Stimulated activated memory B cell treated with anti-CD40 and anti-IgM and Interleukin-4, amounts not matched to agents 10 μg/mL and 1 μg/mL and 100 μg/mL, for 72 hours (primary cell): ENCODE measurements around the gene RSPH3.
"Not testable (repeated sequence)": the region's sequence is repeated elsewhere in the genome, so short reads cannot be mapped to it uniquely, and the experiment has no call there.

ENCODE experiments used
- ATAC-seq: fragments of 150-1000 bp; cut with Tn5 transposase; 2 replicates; pipeline ENCODE4 v1.10.0; 2021
- H3K27ac Mint-ChIP-seq: one replicate; pipeline ENCODE4 v1.8.0; 2022; ENCODE audit warnings: mild to moderate bottlenecking, mixed read lengths
- H3K27me3 Mint-ChIP-seq: one replicate; pipeline ENCODE4 v1.8.0; 2022; ENCODE audit warnings: mixed read lengths
- H3K36me3 Mint-ChIP-seq: one replicate; pipeline ENCODE4 v1.8.0; 2022; ENCODE audit warnings: mixed read lengths
- H3K4me1 Mint-ChIP-seq: one replicate; pipeline ENCODE4 v1.8.0; 2022; ENCODE audit warnings: mixed read lengths
- H3K4me3 Mint-ChIP-seq: one replicate; pipeline ENCODE4 v1.8.0; 2022; ENCODE audit warnings: mild to moderate bottlenecking, moderate library complexity, mixed read lengths
- H3K9me3 Mint-ChIP-seq: one replicate; pipeline ENCODE4 v1.8.0; 2022; ENCODE audit warnings: mixed read lengths

Gene RSPH3

DNA sequence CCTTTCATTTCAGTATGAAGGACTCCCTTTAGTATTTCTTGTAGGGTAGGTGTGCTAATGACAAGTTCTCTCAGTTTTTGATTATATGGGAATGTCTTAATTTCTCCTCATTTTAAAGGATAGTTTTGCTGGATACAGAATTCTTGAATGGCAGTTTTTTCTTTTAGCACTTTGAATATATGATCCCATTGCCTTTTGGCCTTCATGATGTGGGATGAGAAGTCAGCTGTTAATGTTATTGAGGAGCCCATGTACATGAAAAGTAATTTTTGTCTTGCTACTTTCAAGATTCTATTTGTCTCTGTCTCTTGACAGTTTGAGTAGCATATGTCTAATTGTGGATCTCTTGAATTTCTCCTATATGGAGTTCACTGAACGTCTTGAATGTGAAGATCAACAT lies 30.9 kb downstream of the RSPH3 start:
- Mint-ChIP-seq H3K27ac (no peak overlapping the region), H3K4me1 (peaks cover 8% of the 10 kb centered on the region), H3K4me3 (no peak overlapping the region), H3K27me3 (no peaks in the 10 kb centered on the region), H3K36me3 (peaks cover 18% of the 10 kb centered on the region), H3K9me3 (peaks cover 7% of the 10 kb centered on the region)
- no peak for ATAC-seq

DNA sequence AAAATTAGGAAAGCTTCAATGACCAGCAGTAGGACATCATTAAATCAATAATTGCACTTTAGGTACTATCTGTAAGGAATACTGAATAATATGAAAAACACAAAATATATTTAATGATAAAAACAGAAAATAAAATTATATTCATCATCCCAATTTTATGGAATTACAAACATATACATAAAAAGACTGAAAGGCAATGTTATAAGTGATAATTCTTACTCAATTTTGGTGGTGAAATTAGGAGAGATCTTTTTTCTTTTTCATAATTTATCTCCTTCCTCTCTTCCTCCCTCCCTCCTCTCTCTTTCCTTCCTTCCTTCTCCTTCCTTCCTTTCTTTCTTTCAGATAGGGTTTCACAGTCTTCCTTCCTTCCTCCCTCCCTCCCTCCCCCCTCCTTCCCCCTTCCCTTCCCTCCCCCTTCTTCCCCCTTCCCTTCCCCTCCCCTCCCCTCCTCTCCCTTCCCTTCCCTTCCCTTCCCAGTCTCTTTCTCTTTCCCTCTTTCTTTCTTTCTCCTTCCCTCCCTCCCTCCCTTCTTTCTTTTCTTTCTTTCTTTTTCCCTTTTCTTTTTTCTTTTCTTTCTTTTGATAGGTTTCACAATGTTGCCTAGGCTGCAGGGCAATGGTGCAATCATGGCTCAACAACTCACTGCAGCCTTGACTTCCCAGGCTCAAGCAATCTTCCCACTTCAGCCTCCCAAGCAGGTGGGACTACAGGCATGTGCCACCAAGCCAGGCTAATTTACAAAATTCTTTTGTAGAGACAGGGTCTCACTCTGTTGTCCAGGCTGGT lies 36.8 kb downstream of the RSPH3 start:
- no peak for ATAC-seq
- peaks cover 3% of the 10 kb centered on the region for H3K9me3 Mint-ChIP-seq
- peaks cover 8% of the 10 kb centered on the region for H3K36me3 Mint-ChIP-seq
- no peak overlapping the region for H3K4me3 Mint-ChIP-seq
- peaks cover 15% of the 10 kb centered on the region for H3K4me1 Mint-ChIP-seq
- no peak overlapping the region for H3K27ac Mint-ChIP-seq
- H3K27me3 Mint-ChIP-seq: no peaks in the 10 kb centered on the region

DNA sequence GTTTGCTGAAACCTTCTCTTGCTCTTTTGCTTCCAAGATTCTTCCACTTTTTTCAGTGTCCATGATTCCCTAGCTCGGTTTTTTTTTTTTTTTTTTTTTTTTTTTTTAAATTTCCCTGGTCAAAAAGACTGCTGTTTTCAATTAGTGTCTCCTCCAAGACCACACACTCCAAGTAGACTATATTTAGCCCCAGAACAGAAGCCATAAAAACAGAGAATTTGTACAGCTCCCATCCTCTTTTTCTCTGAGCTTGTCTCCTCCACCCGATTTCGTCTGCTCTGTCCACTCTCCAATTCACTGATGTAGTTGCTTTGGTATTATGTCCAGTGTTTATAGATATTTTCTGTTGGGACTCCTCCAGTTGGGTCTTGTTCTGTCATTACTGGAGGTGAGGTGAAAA lies 37.6 kb downstream of the RSPH3 start:
- Mint-ChIP-seq H3K4me3 (no peak overlapping the region), H3K27ac (no peak overlapping the region), H3K36me3 (peaks cover 8% of the 10 kb centered on the region), H3K4me1 (peaks cover 17% of the 10 kb centered on the region), H3K9me3 (no peaks in the 10 kb centered on the region), H3K27me3 (no peaks in the 10 kb centered on the region)
- no peak for ATAC-seq

DNA sequence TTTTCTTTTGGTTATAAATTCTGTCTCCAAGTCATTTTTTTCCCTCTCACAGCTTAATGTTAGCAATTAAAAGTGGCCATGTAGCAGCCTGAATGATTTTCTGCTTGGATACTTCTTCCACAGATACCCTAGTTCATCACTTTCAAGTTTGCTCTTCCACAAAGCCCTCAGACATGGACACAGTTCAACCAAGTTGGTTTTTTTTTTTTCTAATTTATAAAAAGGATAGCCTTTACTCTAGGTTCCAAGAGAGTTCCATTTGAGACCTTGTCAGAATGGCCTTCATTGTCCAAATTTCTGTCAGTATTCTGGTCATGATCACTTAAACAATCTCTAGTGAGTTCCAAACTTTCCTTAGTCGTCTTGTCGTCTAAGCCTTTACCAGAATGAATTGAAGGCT lies 40.0 kb downstream of the RSPH3 start:
- H3K9me3 Mint-ChIP-seq: no peaks in the 10 kb centered on the region
- ATAC-seq: no peak
- peaks cover 30% of the 10 kb centered on the region for H3K4me1 Mint-ChIP-seq
- peak overlapping the region; percentile 22 for H3K27ac Mint-ChIP-seq
- H3K4me3 Mint-ChIP-seq: no peak overlapping the region
- H3K36me3 Mint-ChIP-seq: no peaks in the 10 kb centered on the region
- no peaks in the 10 kb centered on the region for H3K27me3 Mint-ChIP-seq

DNA sequence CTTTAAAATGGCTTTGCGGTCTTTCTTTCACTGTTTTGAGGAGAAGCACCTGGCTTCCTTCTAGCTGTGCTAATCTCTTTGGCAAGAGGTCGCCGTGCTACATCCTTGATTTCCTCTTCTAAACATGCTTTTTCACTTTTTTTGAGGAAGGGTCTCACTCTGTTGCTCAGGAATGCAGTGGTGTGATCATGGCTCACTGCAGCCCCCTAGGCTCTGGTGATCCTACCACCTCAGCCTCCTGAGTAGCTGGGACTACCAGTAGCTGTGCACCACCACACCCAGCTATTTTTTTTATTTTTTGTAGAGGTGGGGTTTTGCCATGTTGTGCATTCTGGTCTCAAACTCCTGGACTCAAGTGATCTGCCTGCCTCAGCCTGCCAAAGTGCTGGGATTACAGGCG lies 40.5 kb downstream of the RSPH3 start:
- Mint-ChIP-seq H3K4me1 (peaks cover 35% of the 10 kb centered on the region), H3K27me3 (no peaks in the 10 kb centered on the region), H3K27ac (peak overlapping the region; percentile 22), H3K4me3 (no peak overlapping the region), H3K36me3 (no peaks in the 10 kb centered on the region), H3K9me3 (no peaks in the 10 kb centered on the region)
- no peak for ATAC-seq

DNA sequence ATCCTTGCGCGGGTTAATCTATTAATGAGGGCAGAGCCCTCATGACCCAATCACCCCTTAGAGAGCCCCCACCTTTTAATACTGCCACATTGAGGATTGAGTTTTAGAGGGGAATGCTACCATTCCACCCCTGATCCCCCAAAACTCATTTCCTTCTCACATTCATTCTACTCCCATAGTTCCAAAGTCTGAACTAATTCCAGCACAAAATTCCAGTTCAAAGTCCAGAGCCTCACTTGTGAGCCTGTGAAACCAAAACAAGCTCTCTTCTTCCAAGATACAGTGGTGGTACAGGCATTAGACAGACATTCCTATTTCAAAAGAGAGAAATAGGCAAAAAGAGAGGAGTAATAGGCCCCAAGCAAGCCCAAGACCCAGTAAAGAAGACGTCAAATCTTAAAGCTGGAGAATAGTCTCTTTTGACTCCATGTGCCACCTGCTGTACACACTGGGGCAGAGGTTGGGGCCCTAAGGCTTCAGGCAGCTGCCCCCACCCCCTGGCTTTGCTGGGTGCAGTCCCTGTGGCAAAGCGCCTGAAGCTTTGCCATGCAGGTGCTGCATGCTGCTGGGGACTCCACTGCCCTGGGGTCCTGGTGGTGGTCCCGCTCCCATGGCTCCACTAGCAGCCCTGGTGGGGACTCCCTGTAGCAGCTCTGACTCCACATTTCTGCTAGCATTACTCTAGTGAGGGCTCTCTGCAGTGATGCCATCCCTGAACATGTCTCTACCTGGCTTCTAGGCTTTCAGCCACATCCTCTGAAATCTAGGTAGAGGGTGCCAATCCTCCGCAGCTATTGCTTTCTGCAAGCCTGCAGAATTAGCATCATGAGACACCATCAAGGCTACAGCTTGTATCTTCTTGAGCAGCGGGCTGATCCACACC lies 41.3 kb downstream of the RSPH3 start:
- H3K27ac Mint-ChIP-seq: peak overlapping the region; percentile 62
- no peaks in the 10 kb centered on the region for H3K27me3 Mint-ChIP-seq
- no peaks in the 10 kb centered on the region for H3K36me3 Mint-ChIP-seq
- no peaks in the 10 kb centered on the region for H3K9me3 Mint-ChIP-seq
- H3K4me3 Mint-ChIP-seq: no peak overlapping the region
- H3K4me1 Mint-ChIP-seq: peaks cover 36% of the 10 kb centered on the region
- peak; percentile 63 for ATAC-seq

DNA sequence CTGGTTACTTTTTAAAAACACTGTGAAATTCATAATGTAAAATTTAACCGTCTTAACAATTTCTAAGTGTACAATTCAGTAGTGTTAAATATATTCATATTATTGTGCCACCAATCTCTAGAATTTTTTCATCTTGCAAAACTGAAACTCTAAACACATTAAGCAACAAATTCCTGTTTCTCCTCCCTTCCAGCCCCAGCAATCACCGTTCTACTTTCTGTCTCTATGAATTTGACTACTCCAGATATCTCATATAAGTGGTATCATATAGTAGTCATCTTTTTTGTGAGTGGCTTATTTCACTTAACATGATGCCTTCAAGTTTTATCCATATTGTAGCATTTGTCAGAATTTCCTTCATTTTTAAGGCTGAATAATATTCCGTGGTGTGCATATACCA lies 44.7 kb downstream of the RSPH3 start:
- Mint-ChIP-seq H3K27ac (peak overlapping the region; percentile 74), H3K27me3 (no peaks in the 10 kb centered on the region), H3K4me1 (peaks cover 36% of the 10 kb centered on the region), H3K4me3 (peak overlapping the region; percentile 46), H3K9me3 (no peaks in the 10 kb centered on the region), H3K36me3 (no peaks in the 10 kb centered on the region)
- no peak for ATAC-seq

DNA sequence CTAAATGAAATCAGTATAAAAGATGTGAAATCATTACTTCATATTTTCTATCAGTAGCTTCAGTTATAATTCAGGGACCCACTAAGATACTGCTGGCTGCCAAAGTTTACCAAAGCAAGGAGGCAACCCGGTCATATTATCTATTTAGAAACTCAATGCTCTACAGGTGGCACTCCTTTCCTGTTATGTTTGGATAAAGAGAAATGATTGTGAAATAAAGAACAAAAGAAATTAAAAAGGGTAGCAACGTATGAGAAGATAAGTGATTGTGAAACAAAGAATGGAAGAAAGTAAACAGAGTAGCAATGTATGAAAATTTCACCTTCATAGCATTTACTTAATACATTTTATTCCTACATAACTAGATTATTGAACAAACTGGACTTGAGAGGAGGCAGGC lies 45.2 kb downstream of the RSPH3 start:
- Mint-ChIP-seq H3K9me3 (no peaks in the 10 kb centered on the region), H3K36me3 (no peaks in the 10 kb centered on the region), H3K4me1 (peaks cover 36% of the 10 kb centered on the region), H3K27ac (peak overlapping the region; percentile 74), H3K27me3 (no peaks in the 10 kb centered on the region), H3K4me3 (peak overlapping the region; percentile 43)
- no peak for ATAC-seq

DNA sequence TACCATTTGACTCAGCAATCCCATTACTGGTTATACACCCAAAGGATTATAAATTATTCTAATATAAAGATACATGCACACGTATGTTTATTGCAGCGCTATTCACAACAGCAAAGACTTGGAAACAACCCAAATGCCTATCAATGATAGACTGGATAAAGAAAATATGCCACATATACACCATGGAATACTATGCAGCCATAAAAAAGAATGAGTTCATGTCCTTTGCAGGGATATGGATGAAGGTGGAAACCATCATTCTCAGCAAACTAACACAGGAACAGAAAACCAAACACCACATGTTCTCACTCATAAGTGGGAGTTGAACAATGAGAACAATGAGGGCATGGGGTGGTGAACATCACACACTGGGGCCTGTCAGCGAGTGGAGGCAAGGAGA lies 48.0 kb downstream of the RSPH3 start:
- H3K4me3 Mint-ChIP-seq, ATAC-seq, H3K36me3 Mint-ChIP-seq, H3K9me3 Mint-ChIP-seq, H3K27ac Mint-ChIP-seq, H3K27me3 Mint-ChIP-seq: not testable (repeated sequence)
- H3K4me1 Mint-ChIP-seq: peaks cover 18% of the 10 kb centered on the region

DNA sequence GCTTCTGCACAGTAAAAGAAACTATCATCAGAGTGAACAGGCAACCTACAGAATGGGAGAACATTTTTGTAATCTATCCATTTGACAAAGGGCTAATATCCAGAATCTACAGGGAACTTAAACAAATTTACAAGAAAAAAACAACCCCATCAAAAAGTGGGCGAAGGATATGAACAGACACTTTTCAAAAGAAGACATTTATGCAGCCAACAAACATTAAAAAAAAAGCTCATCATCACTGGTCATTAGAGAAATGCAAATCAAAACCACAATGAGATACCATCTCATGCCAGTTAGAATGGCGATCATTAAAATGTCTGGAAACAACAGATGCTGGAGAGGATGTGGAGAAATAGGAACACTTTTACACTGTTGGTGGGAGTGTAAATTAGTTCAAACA lies 48.4 kb downstream of the RSPH3 start:
- H3K27me3 Mint-ChIP-seq, H3K27ac Mint-ChIP-seq, H3K36me3 Mint-ChIP-seq, H3K9me3 Mint-ChIP-seq, H3K4me3 Mint-ChIP-seq, ATAC-seq: not testable (repeated sequence)
- peaks cover 13% of the 10 kb centered on the region for H3K4me1 Mint-ChIP-seq

DNA sequence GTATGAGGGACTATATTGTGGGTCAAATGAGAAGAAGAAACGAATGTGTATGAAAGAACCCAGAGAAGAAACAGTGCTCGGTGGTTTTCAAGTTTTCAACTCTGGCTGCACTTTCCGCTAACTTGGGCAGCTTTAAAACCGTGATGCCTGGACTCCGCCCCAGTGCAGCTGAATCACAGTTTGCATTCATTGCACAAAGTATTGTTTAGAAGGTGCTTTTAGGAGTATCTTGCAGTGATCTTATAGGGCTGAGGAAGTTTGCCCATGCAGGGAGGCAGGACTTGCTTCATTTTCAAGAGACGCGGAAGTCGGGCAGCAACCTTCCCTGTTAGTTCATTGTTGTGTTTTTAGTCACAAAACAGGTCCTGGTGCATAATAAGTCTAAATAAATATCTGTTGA lies 52.7 kb downstream of the RSPH3 start:
- Mint-ChIP-seq H3K36me3 (peaks cover 9% of the 10 kb centered on the region), H3K4me3 (no peak overlapping the region), H3K4me1 (no peaks in the 10 kb centered on the region), H3K9me3 (peaks cover 5% of the 10 kb centered on the region), H3K27ac (no peak overlapping the region), H3K27me3 (no peaks in the 10 kb centered on the region)
- ATAC-seq: no peak

DNA sequence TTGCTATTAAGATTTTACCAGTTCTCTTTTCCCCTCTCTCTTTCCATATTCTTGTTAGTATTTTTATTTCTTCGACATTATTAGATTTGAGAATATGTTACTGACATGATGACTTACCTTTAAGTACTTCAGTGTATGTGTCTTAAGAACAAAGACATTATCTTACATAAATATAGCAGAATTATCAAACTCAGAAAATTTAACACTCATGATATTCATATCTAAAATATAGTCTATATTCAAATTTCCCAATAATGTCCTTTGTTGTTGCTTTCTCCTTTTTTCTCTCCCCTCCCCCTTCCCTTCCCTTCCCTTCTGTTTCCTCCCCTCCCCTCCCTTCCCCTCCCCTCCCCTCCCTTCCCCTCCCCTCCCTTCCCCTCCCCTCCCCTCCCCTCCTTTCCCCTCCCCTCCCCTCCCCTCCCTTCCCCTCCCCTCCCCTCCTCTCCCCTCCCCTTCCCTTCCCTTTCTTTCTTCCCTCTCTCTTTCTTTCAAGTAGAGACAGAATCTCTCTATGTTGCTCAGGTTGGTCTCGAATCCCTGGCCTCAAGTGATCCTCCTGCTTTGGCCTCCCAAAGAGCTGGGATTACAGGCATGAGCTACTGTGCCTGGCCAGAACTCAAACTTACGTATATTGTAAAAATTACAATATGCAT lies 56.5 kb downstream of the RSPH3 start:
- Mint-ChIP-seq H3K9me3 (peaks cover 6% of the 10 kb centered on the region), H3K4me1 (peaks cover 15% of the 10 kb centered on the region), H3K27me3 (no peaks in the 10 kb centered on the region), H3K36me3 (peaks cover 9% of the 10 kb centered on the region), H3K4me3 (no peak overlapping the region), H3K27ac (no peak overlapping the region)
- ATAC-seq: no peak

DNA sequence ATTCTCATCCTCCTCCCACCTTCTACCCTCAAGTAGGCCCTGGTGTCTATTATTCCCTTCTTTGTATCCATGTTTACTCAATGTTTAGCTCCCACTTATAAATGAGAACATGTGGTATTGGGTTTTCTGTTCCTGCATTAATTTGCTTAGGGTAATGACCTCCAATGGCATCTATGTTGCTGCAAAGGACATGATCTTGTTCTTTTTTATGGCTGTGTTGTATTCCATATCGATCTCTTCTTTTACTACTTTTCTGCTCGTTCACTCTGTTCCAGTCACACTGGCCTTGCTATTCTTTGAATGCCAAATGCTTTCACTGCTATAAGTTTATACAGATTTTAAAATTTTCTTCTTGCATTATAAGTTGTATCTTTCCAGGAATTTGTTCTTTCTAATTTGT lies 57.7 kb downstream of the RSPH3 start:
- H3K4me1 Mint-ChIP-seq: peaks cover 15% of the 10 kb centered on the region
- no peaks in the 10 kb centered on the region for H3K27me3 Mint-ChIP-seq
- no peak overlapping the region for H3K4me3 Mint-ChIP-seq
- H3K9me3 Mint-ChIP-seq: peaks cover 6% of the 10 kb centered on the region
- H3K27ac Mint-ChIP-seq: no peak overlapping the region
- peaks cover 9% of the 10 kb centered on the region for H3K36me3 Mint-ChIP-seq
- no peak for ATAC-seq

DNA sequence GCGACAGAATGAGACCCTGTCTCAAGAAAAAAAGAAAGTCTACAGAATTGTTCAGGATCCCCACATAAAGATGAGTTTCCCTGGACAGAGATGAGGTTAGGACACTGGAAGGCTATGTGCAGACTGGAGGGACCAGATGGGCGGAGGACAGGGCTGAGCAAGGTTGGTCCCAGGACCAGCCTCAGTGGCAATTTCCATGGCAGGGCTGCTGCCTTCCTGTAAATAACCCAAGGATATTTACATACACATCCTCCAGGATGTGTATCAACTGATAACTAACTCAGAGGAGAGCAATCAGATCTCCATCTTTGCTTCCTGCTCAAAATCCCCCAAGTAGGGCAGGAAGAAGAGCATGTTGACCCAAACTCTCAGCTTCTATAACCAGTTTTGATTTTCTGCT lies 58.8 kb downstream of the RSPH3 start:
- H3K4me3 Mint-ChIP-seq: no peak overlapping the region
- ATAC-seq: no peak
- peaks cover 15% of the 10 kb centered on the region for H3K4me1 Mint-ChIP-seq
- H3K9me3 Mint-ChIP-seq: peaks cover 6% of the 10 kb centered on the region
- no peak overlapping the region for H3K27ac Mint-ChIP-seq
- H3K27me3 Mint-ChIP-seq: no peaks in the 10 kb centered on the region
- peaks cover 9% of the 10 kb centered on the region for H3K36me3 Mint-ChIP-seq
